K562 (cell line): ENCODE data around the gene TRUB2. TPM values are rescaled to one million over a fixed set of nuclear protein-coding genes. Genes with fewer than 3 reads are reported as not detected.

Experiments used
- ATAC-seq: fragments of 200-7000 bp; cut with Tn5 transposase; 3 replicates; pipeline ENCODE4 v1.9.1; 2020; ENCODE audit warnings: moderate library complexity
- BruUV-seq: library from RNA; stranded (reverse); fragments of 400-500 nt; replicated peaks from 2 replicates; lab custom pipeline; 2021; lab: Mats Ljungman, UMichigan
- CTCF ChIA-PET: fragments of 300-600 bp; formaldehyde crosslinking; extraction: SDS; loops from one replicate; lab custom pipeline; 2021; ENCODE audit warnings: low intra/inter-chr PET ratio; lab: Yijun Ruan, JAX
- POLR2A ChIA-PET: fragments of 300-600, 350-650 bp; sonication (Branson Sonifier 250); formaldehyde crosslinking; extraction: SDS; loops from one replicate; lab custom pipeline; 2021; ENCODE audit warnings: antibody characterized with exemption, inconsistent platforms; lab: Yijun Ruan, JAX
- DNase-seq, 4 experiments: peaks; one replicate each; pipeline versions ENCODE4 v3.0.0 to v3.0.0-alpha.2; 2011 to 2018; ENCODE audit warnings: low spot score in 3 of 4, mixed read lengths in 3 of 4; ENCODE audit errors: extremely low read depth in 1 of 4
- FAIRE-seq: peaks from 2 replicates; lab custom pipeline; 2011; peaks lifted over from hg19 to GRCh38; lab: Jason Lieb, UNC
- H2AFZ ChIP-seq: 2 replicates; pipeline ENCODE4 v1.6.0; 2011; ENCODE audit warnings: low read depth, low read length, control low read depth, inconsistent platforms
- H3K27ac ChIP-seq: fragments of 200-600 bp; 3 replicates; pipeline ENCODE4 v1.8.0; 2011; ENCODE audit warnings: low read depth, mild to moderate bottlenecking, control low read depth, inconsistent platforms, low read length, moderate library complexity, mixed read lengths; ENCODE audit errors: extremely low read depth
- H3K27me3 ChIP-seq, 2 experiments: fragments of 300-600 bp in 1 of 2; 2 replicates in 1 of 2; 3 replicates in 1 of 2; pipeline versions ENCODE4 v1.6.0 to v1.8.0; 2011; ENCODE audit warnings: inconsistent platforms in 2 of 2, low read length in 2 of 2, mild to moderate bottlenecking in 1 of 2, mixed read lengths in 1 of 2, moderate library complexity in 1 of 2; ENCODE audit not compliant: control insufficient read depth in 2 of 2, insufficient read depth in 2 of 2
- H3K36me3 ChIP-seq: fragments of 300-600 bp; 3 replicates; pipeline ENCODE4 v1.8.0; 2011; ENCODE audit warnings: mild to moderate bottlenecking, low read length, inconsistent platforms; ENCODE audit not compliant: control insufficient read depth, insufficient read depth
- H3K4me1 ChIP-seq, 2 experiments: fragments of 200-600 bp in 1 of 2; replicated peaks in 1 of 2; 2 replicates in 1 of 2; 3 replicates in 1 of 2; pipeline versions ENCODE4 v1.5.1 to v1.8.0; 2011; ENCODE audit warnings: inconsistent platforms in 2 of 2, low read length in 2 of 2, mild to moderate bottlenecking in 1 of 2, mixed read lengths in 1 of 2, moderate library complexity in 1 of 2; ENCODE audit not compliant: control insufficient read depth in 2 of 2, insufficient read depth in 2 of 2
- H3K4me2 ChIP-seq: 2 replicates; pipeline ENCODE4 v1.6.1; 2011; ENCODE audit warnings: low read length, control low read depth, inconsistent platforms, mixed read lengths; ENCODE audit not compliant: insufficient read depth
- H3K4me3 ChIP-seq: fragments of 200-600 bp; sonication (generic), shearing (Covaris generic); 2 replicates; pipeline ENCODE4 v1.5.1; 2016; ENCODE audit warnings: control low read depth, inconsistent platforms
- H3K79me2 ChIP-seq: fragments of 200-600 bp; 3 replicates; pipeline ENCODE4 v1.8.0; 2011; ENCODE audit warnings: low read length, inconsistent platforms; ENCODE audit not compliant: control insufficient read depth, insufficient read depth
- H3K9ac ChIP-seq, 2 experiments: 2 replicates each; pipeline versions ENCODE4 v1.6.0 to v1.6.1; 2011; ENCODE audit warnings: low read depth in 2 of 2, low read length in 2 of 2, control low read depth in 1 of 2, inconsistent platforms in 1 of 2, mild to moderate bottlenecking in 1 of 2, mixed read lengths in 1 of 2; ENCODE audit not compliant: insufficient read depth in 1 of 2
- H3K9me1 ChIP-seq: one replicate; pipeline ENCODE4 v1.6.0; 2011; ENCODE audit warnings: inconsistent platforms, mild to moderate bottlenecking, low read length, moderate library complexity; ENCODE audit not compliant: control insufficient read depth, insufficient read depth
- H3K9me3 ChIP-seq: replicated peaks from 2 replicates; pipeline ENCODE4 v1.5.1; 2011; ENCODE audit warnings: low read depth, low read length, inconsistent platforms; ENCODE audit not compliant: control insufficient read depth, insufficient read depth
- H4K20me1 ChIP-seq: replicated peaks from 2 replicates; pipeline ENCODE4 v1.6.1; 2011; ENCODE audit warnings: low read length, inconsistent platforms, mixed read lengths; ENCODE audit not compliant: control insufficient read depth, insufficient read depth
- BACH1 ChIP-seq: fragments of 200-800 bp; sonication (Bioruptor generic); IDR thresholded peaks from 2 replicates; pipeline ENCODE4 v1.6.1; 2016; ENCODE audit warnings: missing genetic modification characterization, missing compliant biosample characterization
- FOXP1 ChIP-seq: sonication (generic); formaldehyde crosslinking; IDR thresholded peaks from 2 replicates; pipeline ENCODE4 v1.8.0; 2022; ENCODE audit warnings: mild to moderate bottlenecking, missing genetic modification reagents
- HNRNPLL ChIP-seq: fragments of 200-400 bp; formaldehyde crosslinking; IDR thresholded peaks from 2 replicates; pipeline ENCODE4 v1.6.1; 2017; ENCODE audit warnings: low read length, low read depth, mild to moderate bottlenecking; ENCODE audit not compliant: poor library complexity, severe bottlenecking
- MECOM ChIP-seq: fragments of 250-450 bp; sonication (Bioruptor Pico); IDR thresholded peaks from 2 replicates; pipeline ENCODE4 v1.8.0; 2022; ENCODE audit warnings: inconsistent platforms
- PTBP1 ChIP-seq: fragments of 200-400 bp; formaldehyde crosslinking; IDR thresholded peaks from 2 replicates; pipeline ENCODE4 v1.6.1; 2017; ENCODE audit warnings: low read depth, low read length
- PTTG1 ChIP-seq: fragments of 450-650 bp; IDR thresholded peaks from 2 replicates; pipeline ENCODE4 v1.6.1; 2016; ENCODE audit warnings: low read depth, mild to moderate bottlenecking, missing genetic modification characterization, missing compliant biosample characterization
- RBFOX2 ChIP-seq: fragments of 200-400 bp; formaldehyde crosslinking; IDR thresholded peaks from 2 replicates; pipeline ENCODE4 v1.6.1; 2017; ENCODE audit warnings: low read depth, mild to moderate bottlenecking, low read length, moderate library complexity
- RBM14 ChIP-seq: fragments of 200-400 bp; formaldehyde crosslinking; IDR thresholded peaks from 2 replicates; pipeline ENCODE4 v1.6.1; 2018; ENCODE audit warnings: low read depth, mild to moderate bottlenecking, low read length, moderate library complexity, borderline replicate concordance; ENCODE audit not compliant: insufficient read depth
- SMAD2 ChIP-seq: fragments of 150-350 bp; IDR thresholded peaks from 2 replicates; pipeline ENCODE4 v1.6.1; 2014; ENCODE audit warnings: low read depth, mild to moderate bottlenecking, low read length
- ZNF212 ChIP-seq: fragments of 450-650 bp; formaldehyde crosslinking; IDR thresholded peaks from 2 replicates; pipeline ENCODE4 v1.4.0; 2020; ENCODE audit warnings: mild to moderate bottlenecking
- ZNF282 ChIP-seq: sonication (generic); formaldehyde crosslinking; IDR thresholded peaks from 2 replicates; pipeline ENCODE4 v1.8.1; 2023; ENCODE audit warnings: missing genetic modification reagents
- ZNF3 ChIP-seq: fragments of 250-450 bp; sonication (Bioruptor Pico); IDR thresholded peaks from 2 replicates; pipeline ENCODE4 v1.5.0; 2021; ENCODE audit warnings: mild to moderate bottlenecking, moderate library complexity
- WGBS: fragments of 100-300 bp; shearing (Covaris generic); methylation state at CpG from one replicate; pipeline ENCODE4 v1.1.6; 2016; ENCODE audit warnings: low coverage, mixed read lengths; ENCODE audit not compliant: insufficient coverage; ENCODE audit errors: missing lambda C conversion rate; 5-methylcytosine and 5-hydroxymethylcytosine counted together
- in situ Hi-C: fragments of 300-500 bp; cut with MboI; formaldehyde crosslinking; loops from 4 replicates; pipeline ENCODE4 v1.15.0; 2018; ENCODE audit warnings: inconsistent platforms, mixed read lengths
- intact Hi-C: fragments of 100-400 bp; cut with micrococcal nuclease; formaldehyde crosslinking; loops from 2 replicates; pipeline ENCODE4 v1.14.2; 2022
- polyA plus RNA-seq, 8 experiments: library from polyadenylated mRNA; depleted of rRNA in 4 of 8; stranded (reverse) in 5 of 8; unstranded in 3 of 8; fragments of >200 nt; fragmentation: Nextera tagmentation in 2 of 8; fragmentation: Illumina TruSeq in 1 of 8; extraction: Ambion mirVana in 2 of 8; extraction: Trizol in 1 of 8; gene quantifications; 2 replicates each; pipeline versions ENCODE4 v1.2.1 to v1.2.3, GENCODE V29; 2011 to 2014; ENCODE audit warnings: inconsistent platforms in 1 of 8, missing spikeins in 1 of 8
- total RNA-seq, 7 experiments: library from RNA; depleted of rRNA in 6 of 7; stranded (reverse); fragments of >200 nt in 6 of 7; fragmentation: Illumina TruSeq in 2 of 7; extraction: Trizol in 2 of 7; gene quantifications; 2 replicates each; pipeline versions ENCODE4 v1.2.1 to v1.2.3, GENCODE V29; 2011 to 2021; ENCODE audit warnings: low replicate concordance in 1 of 7
- TF ChIP-seq, protein P1 (sequence below), 2 experiments: IDR thresholded peaks in 1 of 2; conservative IDR thresholded peaks in 1 of 2; 2 replicates each; pipeline ENCODE4 v1.6.1; 2016; ENCODE audit warnings: low read depth in 2 of 2, mild to moderate bottlenecking in 1 of 2, missing compliant biosample characterization in 1 of 2, missing genetic modification characterization in 1 of 2, moderate library complexity in 1 of 2
- TF ChIP-seq, protein P2 (sequence below): sonication (generic); formaldehyde crosslinking; IDR thresholded peaks from 2 replicates; pipeline ENCODE4 v1.8.1; 2023; ENCODE audit warnings: missing genetic modification reagents, mild to moderate bottlenecking, borderline replicate concordance

TRUB2 gene
- total and polyA plus RNA-seq, 9 of the 15 experiments (the other 6 are each of a cell fraction or from before 2014, with no cell fraction given), result 9.3 to 110 (median 63.0) TPM

- Histone ChIP-seq H2AFZ (no peak overlapping the region), H3K79me2 (no peaks in the 10 kb centered on the region), H4K20me1 (0 out of 2 replicates have a peak, but pooled peaks cover 3% of the 10 kb centered on the region), H3K27me3 (no peaks in the 10 kb centered on the region), H3K9ac (peak overlapping the region in 1 of 2 experiments; percentile 11; a peak in 2 of 4 replicates), H3K27ac (no peak overlapping the region), H3K9me3 (no peaks in the 10 kb centered on the region), H3K9me1 (peaks cover 11% of the 10 kb centered on the region), H3K4me1 (peaks cover 0 to 5% of the 10 kb centered on the region in 2 experiments; a peak in 2 of 5 replicates), H3K4me2 (no peak overlapping the region), H3K4me3 (no peak overlapping the region), H3K36me3 (peaks cover 85% of the 10 kb centered on the region)
- intact Hi-C loops (no loop called here), in situ Hi-C loops (no loop called here)
- BruUV-seq, result no TSS peak
- no peak for ATAC-seq
- FAIRE-seq, result no peak
- 94% methylated on average over 10 of the region's 10 CpGs for WGBS
- no peak for DNase-seq
- CTCF ChIA-PET, result no interaction called here
- POLR2A ChIA-PET, result interaction anchor here (1.0 to 2.1 kb wide), 3 partner anchors 11 to 39 kb away, joined by 3 to 9 read pairs (median 4); partner anchors contain the start of genes GOLGA2 and SWI5
- TF ChIP-seq PTBP1 (no peak), SMAD2 (no peak), BACH1 (tag) (no peak), ZNF3 (CRISPR knock-in tag) (no peak), ZNF282 (CRISPR knock-in tag) (0 out of 2 replicates have a peak, but pooled peaks have one; percentile 41), FOXP1 (CRISPR knock-in tag) (no peak), MECOM (CRISPR knock-in tag) (no peak), RBM14 (no peak), HNRNPLL (no peak), RBFOX2 (peak; percentile 36; the same call in 1 of the 2 replicates), PTTG1 (tag) (no peak), ZNF212 (CRISPR knock-in tag) (no peak)
- TF ChIP-seq, protein P1, sequence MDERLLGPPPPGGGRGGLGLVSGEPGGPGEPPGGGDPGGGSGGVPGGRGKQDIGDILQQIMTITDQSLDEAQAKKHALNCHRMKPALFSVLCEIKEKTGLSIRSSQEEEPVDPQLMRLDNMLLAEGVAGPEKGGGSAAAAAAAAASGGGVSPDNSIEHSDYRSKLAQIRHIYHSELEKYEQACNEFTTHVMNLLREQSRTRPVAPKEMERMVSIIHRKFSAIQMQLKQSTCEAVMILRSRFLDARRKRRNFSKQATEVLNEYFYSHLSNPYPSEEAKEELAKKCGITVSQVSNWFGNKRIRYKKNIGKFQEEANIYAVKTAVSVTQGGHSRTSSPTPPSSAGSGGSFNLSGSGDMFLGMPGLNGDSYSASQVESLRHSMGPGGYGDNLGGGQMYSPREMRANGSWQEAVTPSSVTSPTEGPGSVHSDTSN (CRISPR knock-in tag; IDR thresholded peaks at IDR 0.05; ENCODE audit: low read depth), result 0 out of 2 replicates have a peak, but pooled peaks have one; percentile 28
- TF ChIP-seq, protein P1 (tag; conservative IDR thresholded peaks at IDR 0.05; ENCODE audit: low read depth), result no peak
- TF ChIP-seq, protein P2, sequence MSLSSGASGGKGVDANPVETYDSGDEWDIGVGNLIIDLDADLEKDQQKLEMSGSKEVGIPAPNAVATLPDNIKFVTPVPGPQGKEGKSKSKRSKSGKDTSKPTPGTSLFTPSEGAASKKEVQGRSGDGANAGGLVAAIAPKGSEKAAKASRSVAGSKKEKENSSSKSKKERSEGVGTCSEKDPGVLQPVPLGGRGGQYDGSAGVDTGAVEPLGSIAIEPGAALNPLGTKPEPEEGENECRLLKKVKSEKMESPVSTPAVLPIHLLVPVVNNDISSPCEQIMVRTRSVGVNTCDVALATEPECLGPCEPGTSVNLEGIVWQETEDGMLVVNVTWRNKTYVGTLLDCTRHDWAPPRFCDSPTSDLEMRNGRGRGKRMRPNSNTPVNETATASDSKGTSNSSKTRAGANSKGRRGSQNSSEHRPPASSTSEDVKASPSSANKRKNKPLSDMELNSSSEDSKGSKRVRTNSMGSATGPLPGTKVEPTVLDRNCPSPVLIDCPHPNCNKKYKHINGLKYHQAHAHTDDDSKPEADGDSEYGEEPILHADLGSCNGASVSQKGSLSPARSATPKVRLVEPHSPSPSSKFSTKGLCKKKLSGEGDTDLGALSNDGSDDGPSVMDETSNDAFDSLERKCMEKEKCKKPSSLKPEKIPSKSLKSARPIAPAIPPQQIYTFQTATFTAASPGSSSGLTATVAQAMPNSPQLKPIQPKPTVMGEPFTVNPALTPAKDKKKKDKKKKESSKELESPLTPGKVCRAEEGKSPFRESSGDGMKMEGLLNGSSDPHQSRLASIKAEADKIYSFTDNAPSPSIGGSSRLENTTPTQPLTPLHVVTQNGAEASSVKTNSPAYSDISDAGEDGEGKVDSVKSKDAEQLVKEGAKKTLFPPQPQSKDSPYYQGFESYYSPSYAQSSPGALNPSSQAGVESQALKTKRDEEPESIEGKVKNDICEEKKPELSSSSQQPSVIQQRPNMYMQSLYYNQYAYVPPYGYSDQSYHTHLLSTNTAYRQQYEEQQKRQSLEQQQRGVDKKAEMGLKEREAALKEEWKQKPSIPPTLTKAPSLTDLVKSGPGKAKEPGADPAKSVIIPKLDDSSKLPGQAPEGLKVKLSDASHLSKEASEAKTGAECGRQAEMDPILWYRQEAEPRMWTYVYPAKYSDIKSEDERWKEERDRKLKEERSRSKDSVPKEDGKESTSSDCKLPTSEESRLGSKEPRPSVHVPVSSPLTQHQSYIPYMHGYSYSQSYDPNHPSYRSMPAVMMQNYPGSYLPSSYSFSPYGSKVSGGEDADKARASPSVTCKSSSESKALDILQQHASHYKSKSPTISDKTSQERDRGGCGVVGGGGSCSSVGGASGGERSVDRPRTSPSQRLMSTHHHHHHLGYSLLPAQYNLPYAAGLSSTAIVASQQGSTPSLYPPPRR, result no peak
Observed at GRCh38 chr9:128265348-128265847, 56.8 kb downstream of the TRUB2 start.
